Keratinocyte (primary cell): ENCODE results near the gene STK32B. TPM values are rescaled to one million over a fixed set of nuclear protein-coding genes. Genes with fewer than 3 reads are reported as not detected.

ENCODE experiments used
- DNase-seq: peaks from one replicate; pipeline ENCODE4 v3.0.0-alpha.2; 2011; ENCODE audit warnings: low read depth, missing footprints, low spot score
- FAIRE-seq: peaks from 2 replicates; lab custom pipeline; 2011; peaks lifted over from hg19 to GRCh38; lab: Jason Lieb, UNC
- H2AFZ ChIP-seq: 2 replicates; pipeline ENCODE4 v1.6.0; 2012; ENCODE audit warnings: low read length, control low read depth, inconsistent platforms; ENCODE audit not compliant: control insufficient read depth
- H3K27ac ChIP-seq: 2 replicates; pipeline ENCODE4 v1.5.1; 2011; ENCODE audit warnings: low read length; ENCODE audit not compliant: control insufficient read depth, insufficient read depth
- H3K27me3 ChIP-seq: 3 replicates; pipeline ENCODE4 v1.6.0; 2011; ENCODE audit warnings: low read length; ENCODE audit not compliant: control insufficient read depth, insufficient read depth; ENCODE audit errors: extremely low read depth
- H3K36me3 ChIP-seq, 2 experiments: 2 replicates in 1 of 2; 3 replicates in 1 of 2; pipeline ENCODE4 v1.5.1; 2011; ENCODE audit warnings: low read length in 2 of 2, mild to moderate bottlenecking in 1 of 2; ENCODE audit not compliant: control insufficient read depth in 2 of 2, insufficient read depth in 2 of 2; ENCODE audit errors: extremely low read depth in 1 of 2
- H3K4me1 ChIP-seq: 3 replicates; pipeline ENCODE4 v1.5.1; 2011; ENCODE audit warnings: low read length; ENCODE audit not compliant: control insufficient read depth, insufficient read depth; ENCODE audit errors: extremely low read depth
- H3K4me2 ChIP-seq: 3 replicates; pipeline ENCODE4 v1.6.0; 2011; ENCODE audit warnings: low read depth, low read length; ENCODE audit not compliant: control insufficient read depth, insufficient read depth; ENCODE audit errors: extremely low read depth
- H3K4me3 ChIP-seq, 3 experiments: fragments of 200-600 bp in 1 of 3; sonication (generic) in 1 of 3; 2 replicates in 2 of 3; 3 replicates in 1 of 3; pipeline ENCODE4 v1.5.1; 2011 to 2016; ENCODE audit warnings: low read length in 3 of 3, mild to moderate bottlenecking in 3 of 3, control low read depth in 2 of 3, inconsistent platforms in 1 of 3, low read depth in 1 of 3, mixed read lengths in 1 of 3, mixed run types in 1 of 3, moderate library complexity in 1 of 3; ENCODE audit not compliant: control insufficient read depth in 2 of 3, insufficient read depth in 2 of 3; ENCODE audit errors: extremely low read depth in 1 of 3
- H3K79me2 ChIP-seq: 2 replicates; pipeline ENCODE4 v1.6.0; 2012; ENCODE audit warnings: low read length; ENCODE audit not compliant: control insufficient read depth, insufficient read depth
- H3K9ac ChIP-seq: 3 replicates; pipeline ENCODE4 v1.6.0; 2011; ENCODE audit warnings: low read length; ENCODE audit not compliant: control insufficient read depth, insufficient read depth; ENCODE audit errors: extremely low read depth
- H3K9me1 ChIP-seq: 3 replicates; pipeline ENCODE4 v1.6.0; 2011; ENCODE audit warnings: low read length; ENCODE audit not compliant: control insufficient read depth, insufficient read depth; ENCODE audit errors: extremely low read depth
- H3K9me3 ChIP-seq: 2 replicates; pipeline ENCODE4 v1.5.1; 2012; ENCODE audit warnings: low read depth, low read length; ENCODE audit not compliant: control insufficient read depth
- H4K20me1 ChIP-seq: 3 replicates; pipeline ENCODE4 v1.6.0; 2011; ENCODE audit warnings: low read length; ENCODE audit not compliant: control insufficient read depth, insufficient read depth; ENCODE audit errors: extremely low read depth
- CTCF ChIP-seq, 3 experiments: IDR thresholded peaks in 1 of 3; conservative IDR thresholded peaks in 1 of 3; optimal IDR thresholded peaks in 1 of 3; 2 replicates in 2 of 3; 3 replicates in 1 of 3; pipeline versions ENCODE3 to v1.5.1; 2011; ENCODE audit warnings: low read length in 3 of 3, mild to moderate bottlenecking in 3 of 3, moderate library complexity in 2 of 3, control low read depth in 1 of 3, inconsistent platforms in 1 of 3; ENCODE audit not compliant: insufficient read depth in 2 of 3; ENCODE audit errors: extremely low read depth in 1 of 3
- EZH2 ChIP-seq: IDR thresholded peaks from one replicate; pipeline ENCODE4 v1.6.1; 2012; ENCODE audit warnings: inconsistent platforms, mild to moderate bottlenecking, low read length, moderate library complexity
- dilution Hi-C: fragments of 300-500 bp; cut with MboI; formaldehyde crosslinking; loops from one replicate; pipeline ENCODE4 v1.7.0; 2020; ENCODE audit warnings: low sequenced_read_pairs; ENCODE audit not compliant: extremely low pct_ligation_motif_present
- polyA plus RNA-seq, 5 experiments: library from polyadenylated mRNA; depleted of rRNA in 3 of 5; stranded (reverse) in 3 of 5; stranded (forward) in 1 of 5; unstranded in 1 of 5; fragments of >200 nt; gene quantifications; 1 replicate in 1 of 5; 2 replicates in 3 of 5; 3 replicates in 1 of 5; pipeline versions ENCODE4 v1.2.1 to v1.2.3, GENCODE V29; 2011 to 2012; ENCODE audit warnings: missing spikeins in 2 of 5, low read depth in 1 of 5, low replicate concordance in 1 of 5

Gene STK32B
- polyA plus RNA-seq, 1 donor (not counting 4 experiments of a cell fraction or from before 2014, with no cell fraction given) = 3.4 TPM

GRCh38 chr4:5403746-5404497 lies 352.6 kb downstream of the STK32B start:
- Histone ChIP-seq H2AFZ (no peak overlapping the region), H3K27ac (no peak overlapping the region), H4K20me1 (no peaks in the 10 kb centered on the region), H3K4me3 (no peak overlapping the region), H3K4me1 (no peaks in the 10 kb centered on the region), H3K79me2 (no peaks in the 10 kb centered on the region), H3K27me3 (no peaks in the 10 kb centered on the region), H3K9me3 (no peaks in the 10 kb centered on the region), H3K36me3 (no peaks in the 10 kb centered on the region), H3K9ac (no peak overlapping the region), H3K4me2 (no peak overlapping the region), H3K9me1 (no peaks in the 10 kb centered on the region)
- dilution Hi-C loops = no loop called here
- TF ChIP-seq CTCF (optimal IDR thresholded peaks at IDR 0.05 in 1 of 3, IDR thresholded peaks at IDR 0.05 in 1 of 3, conservative IDR thresholded peaks at IDR 0.05 in 1 of 3; ENCODE audit: extremely low read depth in 1 of 3, insufficient read depth in 2 of 3, low read length in 3 of 3) = no peak
- no peak for TF ChIP-seq EZH2
- DNase-seq (no peak), FAIRE-seq (no peak)

GRCh38 chr4:5409237-5409636 lies 358.0 kb downstream of the STK32B start:
- no peaks in the 10 kb centered on the region for H3K9me3 ChIP-seq
- H3K4me2 ChIP-seq = no peak overlapping the region
- FAIRE-seq (no peak), DNase-seq (no peak)
- H4K20me1 ChIP-seq = no peaks in the 10 kb centered on the region
- no peak overlapping the region for H3K4me3 ChIP-seq
- dilution Hi-C loops = no loop called here
- no peaks in the 10 kb centered on the region for H3K79me2 ChIP-seq
- no peaks in the 10 kb centered on the region for H3K4me1 ChIP-seq
- no peak overlapping the region for H3K27ac ChIP-seq
- H3K9me1 ChIP-seq = no peaks in the 10 kb centered on the region
- TF ChIP-seq CTCF (optimal IDR thresholded peaks at IDR 0.05 in 1 of 3, IDR thresholded peaks at IDR 0.05 in 1 of 3, conservative IDR thresholded peaks at IDR 0.05 in 1 of 3; ENCODE audit: extremely low read depth in 1 of 3, insufficient read depth in 2 of 3, low read length in 3 of 3) (no peak), EZH2 (no peak)
- no peak overlapping the region for H2AFZ ChIP-seq
- H3K36me3 ChIP-seq = no peaks in the 10 kb centered on the region
- H3K27me3 ChIP-seq = no peaks in the 10 kb centered on the region
- no peak overlapping the region for H3K9ac ChIP-seq
